SJCRH30 (cell line): ENCODE results near the gene ZGLP1. TPM values are rescaled to one million over a fixed set of nuclear protein-coding genes. Genes with fewer than 3 reads are reported as not detected.
"Not testable (repeated sequence)": the region's sequence is repeated elsewhere in the genome, so short reads cannot be mapped to it uniquely, and the experiment has no call there.

Source experiments
- DNase-seq, 2 experiments: peaks; one replicate each; pipeline ENCODE4 v3.0.0-alpha.2; 2015 to 2020
- H3K27ac ChIP-seq: fragments of 250-450 bp; sonication (Bioruptor Pico); 2 replicates; pipeline ENCODE4 v1.5.1; 2020; ENCODE audit warnings: mild to moderate bottlenecking, moderate library complexity
- H3K27me3 ChIP-seq: fragments of 250-450 bp; sonication (Bioruptor Pico); 2 replicates; pipeline ENCODE4 v1.5.1; 2020; ENCODE audit warnings: mild to moderate bottlenecking, moderate library complexity
- H3K36me3 ChIP-seq: fragments of 250-450 bp; sonication (Bioruptor Pico); 2 replicates; pipeline ENCODE4 v1.5.1; 2020; ENCODE audit warnings: mild to moderate bottlenecking, moderate library complexity
- H3K4me1 ChIP-seq: fragments of 250-450 bp; sonication (Bioruptor Pico); 2 replicates; pipeline ENCODE4 v1.5.1; 2020; ENCODE audit warnings: mild to moderate bottlenecking, moderate library complexity
- H3K4me3 ChIP-seq: fragments of 250-450 bp; sonication (Bioruptor Pico); 2 replicates; pipeline ENCODE4 v1.5.1; 2020; ENCODE audit warnings: mild to moderate bottlenecking, moderate library complexity
- H3K9me3 ChIP-seq: fragments of 250-450 bp; sonication (Bioruptor Pico); replicated peaks from 2 replicates; pipeline ENCODE4 v1.5.1; 2020; ENCODE audit warnings: mild to moderate bottlenecking, moderate library complexity
- total RNA-seq: library from RNA; depleted of rRNA; stranded (reverse); fragments of >200 nt; shearing (Covaris generic); gene quantifications from 2 replicates; pipeline ENCODE4 v1.2.3, GENCODE V29; 2014; rRNA removed

The ZGLP1 gene
- 0.89 and 2.1 TPM in 2 replicates for total RNA-seq

DNA sequence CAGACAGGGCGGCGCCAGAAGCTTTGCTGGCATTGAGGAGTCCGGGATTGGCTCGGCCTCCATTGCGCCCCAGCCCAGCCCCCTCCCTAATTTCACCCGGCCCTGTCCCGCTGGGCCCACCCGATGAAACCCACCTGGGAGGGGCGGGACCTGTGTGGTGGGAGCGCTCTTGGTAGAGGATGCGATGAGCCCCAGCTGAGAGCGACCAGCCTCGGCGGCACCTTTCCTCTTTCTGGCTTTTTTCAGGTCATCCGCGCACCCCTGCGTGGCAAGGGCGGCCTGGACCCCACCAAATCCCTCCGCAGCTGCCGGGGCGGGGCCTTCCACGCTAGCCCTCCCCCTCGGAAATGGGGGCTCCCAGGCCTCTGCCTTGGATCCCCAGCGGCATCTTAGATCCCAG is at the start of gene ZGLP1:
Gene ZGLP1, minus strand, starts transcription at position 393 of the 400 bp plus-strand sequence.
- no peaks in the 10 kb centered on the region for H3K9me3 ChIP-seq
- no peak within 1 kb of the TSS for H3K27ac ChIP-seq
- no peaks in the 10 kb centered on the region for H3K27me3 ChIP-seq
- H3K4me3 ChIP-seq: no peak within 1 kb of the TSS
- DNase-seq: no peak
- peaks cover 2% of the 10 kb centered on the region; the same call in 1 of the 2 replicates for H3K36me3 ChIP-seq
- no peaks in the 10 kb centered on the region for H3K4me1 ChIP-seq

- Histone ChIP-seq H3K27ac (no peak overlapping the region), H3K9me3 (no peaks in the 10 kb centered on the region), H3K4me3 (no peak overlapping the region), H3K27me3 (no peaks in the 10 kb centered on the region), H3K4me1 (no peaks in the 10 kb centered on the region), H3K36me3 (peaks cover 16% of the 10 kb centered on the region)
- DNase-seq: no peak
Measured at GRCh38 chr19:10356431-10356830, 46.8 kb upstream of the ZGLP1 start.

DNA sequence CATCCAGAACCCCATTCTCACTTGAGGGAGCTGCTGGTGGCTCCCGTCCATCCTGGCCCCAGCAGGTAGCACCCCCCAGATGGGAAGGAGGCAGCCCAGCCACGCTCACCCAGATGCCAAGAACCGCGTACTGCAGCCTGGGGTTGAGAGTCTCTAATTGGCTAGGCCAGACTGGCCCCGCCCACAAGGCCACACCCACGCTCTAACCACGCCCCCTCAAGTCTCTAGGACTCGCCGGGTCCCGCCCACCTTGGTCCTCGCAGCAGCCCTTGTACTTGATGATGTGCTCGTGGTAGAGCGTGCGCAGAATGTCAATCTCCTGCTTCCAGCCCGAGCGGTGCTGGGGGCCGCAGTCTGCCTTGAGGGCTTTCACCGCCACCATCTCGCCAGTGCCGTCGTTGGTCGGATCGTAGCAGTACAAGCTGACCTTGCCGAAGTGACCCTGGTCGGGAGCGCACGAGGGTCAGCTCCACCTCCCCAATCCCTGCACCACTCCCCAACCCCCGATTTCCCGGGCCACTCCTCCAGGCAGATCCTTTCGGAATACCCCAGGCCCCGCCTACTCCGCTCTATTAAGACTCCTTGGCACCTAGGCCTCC is 44.3 kb upstream of the ZGLP1 start:
- no peak overlapping the region for H3K27ac ChIP-seq
- no peaks in the 10 kb centered on the region for H3K9me3 ChIP-seq
- peak; percentile 31 to 40 for DNase-seq
- no peaks in the 10 kb centered on the region for H3K4me1 ChIP-seq
- no peaks in the 10 kb centered on the region for H3K27me3 ChIP-seq
- peaks cover 11% of the 10 kb centered on the region for H3K36me3 ChIP-seq
- H3K4me3 ChIP-seq: no peak overlapping the region

- Histone ChIP-seq H3K9me3 (no peaks in the 10 kb centered on the region), H3K27me3 (no peaks in the 10 kb centered on the region), H3K27ac (no peak overlapping the region), H3K4me1 (no peaks in the 10 kb centered on the region), H3K36me3 (peaks cover 11% of the 10 kb centered on the region), H3K4me3 (no peak overlapping the region)
- no peak for DNase-seq
Measured at GRCh38 chr19:10352764-10353671, 43.4 kb upstream of the ZGLP1 start.

- Histone ChIP-seq H3K9me3 (no peaks in the 10 kb centered on the region), H3K36me3 (no peaks in the 10 kb centered on the region; the same call in 1 of the 2 replicates), H3K27me3 (no peaks in the 10 kb centered on the region), H3K4me1 (no peaks in the 10 kb centered on the region), H3K27ac (no peak overlapping the region), H3K4me3 (no peak overlapping the region)
- no peak for DNase-seq
Measured at GRCh38 chr19:10346509-10346908, 36.9 kb upstream of the ZGLP1 start.

DNA sequence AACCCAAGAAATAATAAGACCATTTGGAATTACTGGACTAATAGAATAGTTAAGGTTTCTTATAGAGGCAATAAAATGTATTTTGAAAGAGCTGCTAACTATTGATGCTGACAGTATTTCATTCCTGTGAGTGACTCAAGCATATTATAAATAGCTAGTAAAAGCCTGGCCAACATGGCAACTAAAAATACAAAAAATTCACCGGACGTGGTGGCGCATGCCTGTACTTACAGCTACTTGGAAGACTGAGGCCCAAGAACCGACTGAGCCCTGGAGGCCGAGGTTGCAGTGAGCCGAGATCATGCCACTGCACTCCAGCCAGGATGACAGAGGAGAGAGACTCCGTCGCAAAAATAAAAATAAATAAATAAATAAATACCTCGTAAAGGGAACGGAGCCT is 35.2 kb upstream of the ZGLP1 start:
- no peak for DNase-seq

GRCh38 chr19:10343495-10343894 is 33.9 kb upstream of the ZGLP1 start:
- H3K4me1 ChIP-seq: no peaks in the 10 kb centered on the region
- H3K27ac ChIP-seq: no peak overlapping the region
- no peaks in the 10 kb centered on the region for H3K9me3 ChIP-seq
- DNase-seq: no peak
- H3K27me3 ChIP-seq: no peaks in the 10 kb centered on the region
- no peak overlapping the region for H3K4me3 ChIP-seq
- no peaks in the 10 kb centered on the region for H3K36me3 ChIP-seq

More for the DNA sequence above, 35.2 kb upstream of the ZGLP1 start:
- Histone ChIP-seq H3K27ac (no peak overlapping the region), H3K4me3 (no peak overlapping the region), H3K27me3 (no peaks in the 10 kb centered on the region), H3K4me1 (no peaks in the 10 kb centered on the region), H3K36me3 (no peaks in the 10 kb centered on the region), H3K9me3 (no peaks in the 10 kb centered on the region)

GRCh38 chr19:10339977-10340376 is 30.4 kb upstream of the ZGLP1 start:
- Histone ChIP-seq H3K9me3 (no peaks in the 10 kb centered on the region), H3K27ac (no peak overlapping the region), H3K4me3 (no peak overlapping the region), H3K4me1 (no peaks in the 10 kb centered on the region), H3K36me3 (no peaks in the 10 kb centered on the region), H3K27me3 (no peaks in the 10 kb centered on the region)
- no peak for DNase-seq

GRCh38 chr19:10339380-10339960 is 29.9 kb upstream of the ZGLP1 start, which contains the start of gene ICAM3:
Gene ICAM3 (minus strand): TSS chr19:10339624. CDS start chr19:10339614, 10 bp downstream.
- no peak for DNase-seq
- H3K4me1 ChIP-seq: no peaks in the 10 kb centered on the region
- no peaks in the 10 kb centered on the region for H3K36me3 ChIP-seq
- H3K27me3 ChIP-seq: no peaks in the 10 kb centered on the region
- no peak within 1 kb of the TSS for H3K27ac ChIP-seq
- no peaks in the 10 kb centered on the region for H3K9me3 ChIP-seq
- H3K4me3 ChIP-seq: no peak within 1 kb of the TSS

- no peaks in the 10 kb centered on the region for H3K36me3 ChIP-seq
- H3K27ac ChIP-seq: no peak overlapping the region
- H3K9me3 ChIP-seq: no peaks in the 10 kb centered on the region
- H3K4me1 ChIP-seq: no peaks in the 10 kb centered on the region
- DNase-seq: no peak
- no peak overlapping the region for H3K4me3 ChIP-seq
- H3K27me3 ChIP-seq: no peaks in the 10 kb centered on the region
Measured at GRCh38 chr19:10338940-10339339, 29.3 kb upstream of the ZGLP1 start.

DNA sequence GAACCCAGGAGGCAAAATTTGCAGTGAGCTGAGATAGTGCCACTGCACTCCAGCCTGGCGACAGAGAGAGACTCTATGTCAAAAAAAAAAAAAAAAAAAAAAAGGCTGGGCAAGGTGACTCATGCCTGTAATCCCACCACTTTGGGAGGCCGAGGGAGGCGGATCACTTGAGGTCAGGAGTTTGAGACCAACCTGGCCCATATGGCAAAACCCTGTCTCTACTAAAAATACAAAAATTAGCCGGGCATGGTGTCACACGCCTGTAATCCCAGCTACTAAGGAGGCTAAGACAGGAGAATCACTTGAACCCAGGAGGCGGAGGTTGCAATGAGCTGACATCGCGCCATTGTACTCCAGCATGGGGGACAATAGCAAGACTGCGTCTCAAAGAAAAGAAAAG is 27.1 kb upstream of the ZGLP1 start:
- not testable (repeated sequence) for H3K4me1 ChIP-seq, H3K9me3 ChIP-seq, H3K4me3 ChIP-seq, DNase-seq, H3K27ac ChIP-seq, H3K36me3 ChIP-seq, H3K27me3 ChIP-seq

GRCh38 chr19:10335352-10335985 is 25.9 kb upstream of the ZGLP1 start:
- Histone ChIP-seq H3K36me3 (no peaks in the 10 kb centered on the region), H3K4me3 (no peak overlapping the region), H3K4me1 (no peaks in the 10 kb centered on the region), H3K27ac (no peak overlapping the region), H3K9me3 (no peaks in the 10 kb centered on the region), H3K27me3 (no peaks in the 10 kb centered on the region)
- no peak for DNase-seq

GRCh38 chr19:10334588-10335351 is 25.2 kb upstream of the ZGLP1 start:
- Histone ChIP-seq H3K36me3 (peaks cover 5% of the 10 kb centered on the region), H3K9me3 (no peaks in the 10 kb centered on the region), H3K4me3 (peak overlapping the region; percentile 96), H3K27ac (no peak overlapping the region), H3K27me3 (no peaks in the 10 kb centered on the region), H3K4me1 (no peaks in the 10 kb centered on the region)
- peak; percentile 85 to 87 for DNase-seq
